ENCODE data around the gene OTUD5. TPM values are rescaled to one million over a fixed set of nuclear protein-coding genes. Genes with fewer than 3 reads are reported as not detected.

OTUD5 gene
- polyA plus RNA-seq, 2 of the 4 experiments (the other 2 are of a cell fraction), result 45.9 to 57.7 TPM

GRCh38 chrX:48971249-48972219 lies 14.1 kb upstream of the OTUD5 start, which contains the start of gene KCND1:
TSS of gene KCND1 (minus strand) at chrX:48971844. CDS start at chrX:48970271, 1,573 bp downstream.
- no peaks in the 10 kb centered on the region for H3K9me3 ChIP-seq
- ChIA-PET POLR2A (interaction anchor here (1.4 kb wide), 1 partner anchor 14 kb away, joined by 5 read pairs; the partner anchor contains the start of gene OTUD5), CTCF (interaction anchor here (0.8 to 4.9 kb wide), 12 partner anchors 9 to 80 kb away, joined by 3 to 32 read pairs (median 5); partner anchors contain the start of genes GRIPAP1, OTUD5 and TFE3)
- no peak for TF ChIP-seq ZFP36 (IDR thresholded peaks at IDR 0.05; ENCODE audit: borderline replicate concordance, partially characterized antibody)
- no peak for TF ChIP-seq HOXB5 (CRISPR knock-in tag; IDR thresholded peaks at IDR 0.05)
- no peak for TF ChIP-seq EHF (CRISPR knock-in tag; IDR thresholded peaks at IDR 0.05)
- no peak for TF ChIP-seq JUNB (IDR thresholded peaks at IDR 0.05)
- no peak for TF ChIP-seq MYC (IDR thresholded peaks at IDR 0.05; ENCODE audit: borderline replicate concordance, low read length)
- peak within 1 kb of the TSS; percentile 56 for H3K4me2 ChIP-seq
- FAIRE-seq, result no peak
- H3K4me1 ChIP-seq, result peaks cover 13% of the 10 kb centered on the region
- no peak for DNase-seq (ENCODE audit: low read depth in 1 of 2, low spot score in 1 of 2)
- peak within 1 kb of the TSS; percentile 0; the same call in 1 of the 3 replicates for H3K4me3 ChIP-seq
- 32% methylated on average over 16 of the region's 28 CpGs for WGBS (ENCODE audit: missing lambda C conversion rate)
- peak; percentile 44 to 60; a peak in 4 of 6 replicates for ATAC-seq
- peak within 1 kb of the TSS in 1 of 2 experiments; percentile 70; a peak in 3 of 6 replicates for H3K27ac ChIP-seq

GRCh38 chrX:48969471-48969870 lies 12.1 kb upstream of the OTUD5 start:
- DNase-seq (ENCODE audit: low read depth in 1 of 2, low spot score in 1 of 2), result no peak
- Histone ChIP-seq H3K9me3 (no peaks in the 10 kb centered on the region), H3K4me3 (no peak overlapping the region), H3K27ac (no peak overlapping the region), H3K4me2 (no peak overlapping the region), H3K4me1 (peaks cover 13% of the 10 kb centered on the region)
- 97% methylated on average over 25 of the region's 28 CpGs for WGBS (ENCODE audit: missing lambda C conversion rate)
- no peak for ATAC-seq
- ChIA-PET CTCF (no interaction called here), POLR2A (interaction anchor here (1.2 kb wide), 1 partner anchor 11 kb away, joined by 5 read pairs; no protein-coding TSS in a partner anchor)
- TF ChIP-seq TP53 (CRISPR knock-in tag; IDR thresholded peaks at IDR 0.05) (no peak), HEYL (CRISPR knock-in tag; IDR thresholded peaks at IDR 0.05) (no peak), FOSL2 (IDR thresholded peaks at IDR 0.05) (no peak), FOSL2 (CRISPR knock-in tag; IDR thresholded peaks at IDR 0.05) (no peak), HOXB5 (CRISPR knock-in tag; IDR thresholded peaks at IDR 0.05) (no peak), NFE2L2 (conservative IDR thresholded peaks at IDR 0.05; ENCODE audit: low read length) (no peak), RAD21 (conservative IDR thresholded peaks at IDR 0.05 in 1 of 2, IDR thresholded peaks at IDR 0.05 in 1 of 2) (no peak), REST (IDR thresholded peaks at IDR 0.05) (no peak), BCL3 (IDR thresholded peaks at IDR 0.05) (no peak), MAZ (IDR thresholded peaks at IDR 0.05; ENCODE audit: borderline replicate concordance, low read depth, low read length) (no peak), RCOR1 (IDR thresholded peaks at IDR 0.05; ENCODE audit: low read depth, low read length) (no peak), PBX3 (IDR thresholded peaks at IDR 0.05) (no peak), JUN (IDR thresholded peaks at IDR 0.05) (no peak), CHD2 (IDR thresholded peaks at IDR 0.05; ENCODE audit: low read length, partially characterized antibody) (no peak), NPAS2 (CRISPR knock-in tag; IDR thresholded peaks at IDR 0.05; ENCODE audit: borderline replicate concordance) (no peak)
- no peak for FAIRE-seq

Measured in A549 (cell line).